Lower leg skin (tissue), 4 donors: Measurements from ENCODE around the gene IL23R. TPM values are rescaled to one million over a fixed set of nuclear protein-coding genes. Genes with fewer than 3 reads are reported as not detected.

Experiments used
- DNase-seq, 2 donors: peaks; one replicate each; pipeline ENCODE4 v3.0.0-alpha.2; 2019; ENCODE audit warnings: low spot score in 2 of 2
- H3K4me3 ChIP-seq: fragments of 200-600 bp; sonication (generic); 2 replicates; pipeline ENCODE4 v1.5.1; 2017; ENCODE audit warnings: mild to moderate bottlenecking, low read depth; ENCODE audit not compliant: poor library complexity, severe bottlenecking
- CTCF ChIP-seq, 3 donors: fragments of 450-650 bp; IDR thresholded peaks; one replicate each; pipeline ENCODE4 v1.5.1; 2016; ENCODE audit warnings: antibody characterized with exemption in 3 of 3, mild to moderate bottlenecking in 3 of 3, moderate library complexity in 2 of 3
- POLR2A ChIP-seq, 2 donors: fragments of 450-650 bp; IDR thresholded peaks; one replicate each; pipeline ENCODE4 v1.6.1; 2016 to 2017; ENCODE audit warnings: antibody characterized with exemption in 2 of 2, mild to moderate bottlenecking in 1 of 2, moderate library complexity in 1 of 2
- WGBS, 2 donors: methylation state at CpG; one replicate each; pipeline ENCODE4 v1.1.5; 2018; 5-methylcytosine and 5-hydroxymethylcytosine counted together
- intact Hi-C: fragments of 100-400 bp; cut with DNase I; formaldehyde crosslinking; loops from one replicate; pipeline ENCODE4 v1.15.0; 2023; ENCODE audit warnings: low total_unique reads
- total RNA-seq, 4 donors: library from RNA; depleted of rRNA; stranded (reverse); fragments of >200 nt; gene quantifications; one replicate each; pipeline ENCODE4 v1.1.0, GENCODE V29; 2016

IL23R gene
- total RNA-seq, 4 donors from 2014 or later: not detected

- TF ChIP-seq CTCF (IDR thresholded peaks at IDR 0.05) (no peak), POLR2A (IDR thresholded peaks at IDR 0.05) (no peak)
- intact Hi-C loops: no loop called here
- WGBS, 2 donors: 4 to 11% methylated on average over 29 to 47 of the region's 75 CpGs
- H3K4me3 ChIP-seq: peak within 1 kb of the TSS; percentile 21
- no peak for DNase-seq
Observed at GRCh38 chr1:67307251-67308060, 141.2 kb downstream of the IL23R start, which contains the start of gene IL12RB2. IL12RB2 (plus strand) TSS chr1:67307873; CDS start chr1:67320369, 12,496 bp downstream.

- no peak for DNase-seq
- TF ChIP-seq CTCF (IDR thresholded peaks at IDR 0.05) (no peak), POLR2A (IDR thresholded peaks at IDR 0.05) (no peak)
- WGBS, 2 donors: 36% methylated on average over 15 of the region's 15 CpGs
- no peak overlapping the region for H3K4me3 ChIP-seq
- intact Hi-C loops: no loop called here
Observed at GRCh38 chr1:67308136-67308535, 141.9 kb downstream of the IL23R start.

Other genes starting within 250 kb of the IL23R start
- 1 to 10 TPM; 1.5 to 3.8 (median 2.5) TPM for gene DNAI4, start 241.6 kb upstream of the IL23R start, total RNA-seq
- gene MIER1, start 241.5 kb upstream of the IL23R start, total RNA-seq: 10 to 100 TPM; 17.0 to 26.5 (median 21.0) TPM
- 10 to 100 TPM; 11.4 to 13.6 (median 12.5) TPM for gene SLC35D1, start 112.3 kb upstream of the IL23R start, total RNA-seq
- gene C1orf141, start 31.5 kb upstream of the IL23R start, total RNA-seq: not detected
- 1 to 10 TPM in 3 of 4 donors, under 1 TPM in 1; 0.76 to 3.5 (median 2.2) TPM for gene IL12RB2, start 141.4 kb downstream of the IL23R start, total RNA-seq